Left lung (tissue), 10 donors: ENCODE results near the gene RIF1. TPM values are rescaled to one million over a fixed set of nuclear protein-coding genes. Genes with fewer than 3 reads are reported as not detected.
"Not testable (repeated sequence)": the region's sequence is repeated elsewhere in the genome, so short reads cannot be mapped to it uniquely, and the experiment has no call there.

Experiments used
- ATAC-seq: fragments of 200-7000 bp; cut with Tn5 transposase; one replicate; pipeline ENCODE4 v1.9.1; 2020; ENCODE audit warnings: moderate library complexity
- DNase-seq, 4 donors: peaks; one replicate each; pipeline ENCODE4 v3.0.0-alpha.2; 2013 to 2020
- H3K27ac ChIP-seq, 2 donors: fragments of 200-600 bp; sonication (generic) in 1 of 2; one replicate each; pipeline versions ENCODE4 v1.5.0 to v1.8.0; 2020 to 2021
- H3K27me3 ChIP-seq, 2 donors: fragments of 200-600 bp; sonication (generic) in 1 of 2; one replicate each; pipeline versions ENCODE4 v1.5.0 to v1.8.0; 2020 to 2021
- H3K36me3 ChIP-seq, 2 donors: fragments of 200-600 bp; sonication (generic) in 1 of 2; one replicate each; pipeline versions ENCODE4 v1.5.0 to v1.8.0; 2020 to 2021
- H3K4me1 ChIP-seq, 2 donors: fragments of 200-600 bp; one replicate each; pipeline ENCODE4 v1.8.0; 2021
- H3K4me3 ChIP-seq, 2 donors: fragments of 200-600 bp; sonication (generic) in 1 of 2; one replicate each; pipeline versions ENCODE4 v1.5.0 to v1.8.0; 2020 to 2021; ENCODE audit warnings: mild to moderate bottlenecking in 1 of 2
- H3K9me3 ChIP-seq, 2 donors: fragments of 200-600 bp; sonication (generic) in 1 of 2; one replicate each; pipeline versions ENCODE4 v1.5.0 to v1.8.0; 2020 to 2021
- CTCF ChIP-seq, 2 donors: fragments of 200-600 bp; sonication (generic) in 1 of 2; IDR thresholded peaks; one replicate each; pipeline versions ENCODE4 v1.5.0 to v1.8.0; 2021; ENCODE audit warnings: antibody characterized with exemption in 2 of 2
- intact Hi-C, 2 donors: fragments of 100-400 bp; cut with DNase I; formaldehyde crosslinking; loops; one replicate each; pipeline versions ENCODE4 v1.11.2 to v1.14.2; 2022
- polyA plus RNA-seq, 6 donors: library from polyadenylated mRNA; unstranded; fragments of 120-200 nt; gene quantifications; one replicate each; pipeline ENCODE4 v1.2.1, GENCODE V29; 2013; ENCODE audit not compliant: insufficient read length in 6 of 6
- total RNA-seq, 2 donors: library from RNA; stranded (reverse); fragmentation: NEBNext Ultra II Directional; extraction: Animal tissue kit (Norgen Biotek cat#: 25700); gene quantifications; one replicate each; pipeline ENCODE4 v1.2.1, GENCODE V29; 2021
- donor health status: DM: no; HTN: yes; CAD: no.
- donor health status: DM: no; HTN: no; CAD: no.

RIF1 gene
- total and polyA plus RNA-seq, 8 donors: 29.8 to 49.8 (median 44.8) TPM

GRCh38 chr2:151410485-151410834 lies 758 bp downstream of the RIF1 start:
- H3K4me3 ChIP-seq: peak overlapping the region; percentile 80 to 96
- ATAC-seq (peak; percentile 51), DNase-seq (peak in 2 of 4 donors; percentile 24 to 47)
- peaks cover 6 to 19% of the 10 kb centered on the region in 2 donors for H3K4me1 ChIP-seq
- H3K36me3 ChIP-seq: peaks cover 0 to 40% of the 10 kb centered on the region in 2 donors
- H3K27me3 ChIP-seq: no peaks in the 10 kb centered on the region
- TF ChIP-seq CTCF (IDR thresholded peaks at IDR 0.05): no peak
- intact Hi-C loops: no loop called here
- no peaks in the 10 kb centered on the region for H3K9me3 ChIP-seq
- H3K27ac ChIP-seq: peak overlapping the region; percentile 90 to 94

GRCh38 chr2:151417650-151418049 lies 7.9 kb downstream of the RIF1 start:
- no peaks in the 10 kb centered on the region for H3K27me3 ChIP-seq
- intact Hi-C loops: no loop called here
- DNase-seq (no peak), ATAC-seq (no peak)
- no peak overlapping the region for H3K27ac ChIP-seq
- peaks cover 0 to 98% of the 10 kb centered on the region in 2 donors for H3K36me3 ChIP-seq
- no peak for TF ChIP-seq CTCF (IDR thresholded peaks at IDR 0.05)
- no peak overlapping the region for H3K4me3 ChIP-seq
- H3K9me3 ChIP-seq: no peaks in the 10 kb centered on the region
- peaks cover 0 to 5% of the 10 kb centered on the region in 2 donors for H3K4me1 ChIP-seq

- H3K27ac ChIP-seq, H3K27me3 ChIP-seq, intact Hi-C loops, H3K4me3 ChIP-seq, ATAC-seq, H3K9me3 ChIP-seq, DNase-seq: not testable (repeated sequence)
- Histone ChIP-seq H3K36me3 (peaks cover 0 to 98% of the 10 kb centered on the region in 2 donors), H3K4me1 (peaks cover 0 to 12% of the 10 kb centered on the region in 2 donors)
Observed at GRCh38 chr2:151421681-151422080, 12.0 kb downstream of the RIF1 start.

- Histone ChIP-seq H3K27ac (no peak overlapping the region), H3K9me3 (no peaks in the 10 kb centered on the region), H3K4me1 (peaks cover 0 to 12% of the 10 kb centered on the region in 2 donors), H3K4me3 (no peak overlapping the region), H3K27me3 (no peaks in the 10 kb centered on the region), H3K36me3 (peaks cover 0 to 98% of the 10 kb centered on the region in 2 donors)
- intact Hi-C loops: no loop called here
- DNase-seq (no peak), ATAC-seq (no peak)
- no peak for TF ChIP-seq CTCF (IDR thresholded peaks at IDR 0.05)
Observed at GRCh38 chr2:151422917-151423439, 13.3 kb downstream of the RIF1 start.

GRCh38 chr2:151423760-151424159 lies 14.1 kb downstream of the RIF1 start:
- TF ChIP-seq CTCF (IDR thresholded peaks at IDR 0.05): no peak
- no peak for ATAC-seq
- H3K36me3 ChIP-seq: peaks cover 0 to 96% of the 10 kb centered on the region in 2 donors
- no peak overlapping the region for H3K27ac ChIP-seq
- intact Hi-C loops: no loop called here
- no peaks in the 10 kb centered on the region for H3K27me3 ChIP-seq
- peaks cover 0 to 12% of the 10 kb centered on the region in 2 donors for H3K4me1 ChIP-seq
- no peaks in the 10 kb centered on the region for H3K9me3 ChIP-seq
- H3K4me3 ChIP-seq: no peak overlapping the region
- no peak for DNase-seq

- intact Hi-C loops: no loop called here
- TF ChIP-seq CTCF (IDR thresholded peaks at IDR 0.05): peak; percentile 51 to 64
- ATAC-seq (peak; percentile 69), DNase-seq (peak in 1 of 4 donors; percentile 24)
- peaks cover 2 to 99% of the 10 kb centered on the region in 2 donors for H3K36me3 ChIP-seq
- no peaks in the 10 kb centered on the region for H3K9me3 ChIP-seq
- no peak overlapping the region for H3K4me3 ChIP-seq
- H3K27ac ChIP-seq: no peak overlapping the region
- no peaks in the 10 kb centered on the region for H3K27me3 ChIP-seq
- no peaks in the 10 kb centered on the region for H3K4me1 ChIP-seq
Observed at GRCh38 chr2:151437630-151438029, 27.9 kb downstream of the RIF1 start.
